BE2C (cell line): ENCODE measurements around the gene CNTNAP1.

ENCODE experiments used
- DNase-seq: peaks from one replicate; pipeline ENCODE4 v3.0.0-alpha.2; 2020
- H3K27me3 ChIP-seq: fragments of 250-450 bp; sonication (Bioruptor Pico); 2 replicates; pipeline ENCODE4 v1.5.1; 2020; ENCODE audit warnings: mild to moderate bottlenecking
- H3K36me3 ChIP-seq: fragments of 250-450 bp; sonication (Bioruptor Pico); 2 replicates; pipeline ENCODE4 v1.5.1; 2020; ENCODE audit warnings: mild to moderate bottlenecking
- H3K4me1 ChIP-seq: fragments of 250-450 bp; sonication (Bioruptor Pico); 2 replicates; pipeline ENCODE4 v1.5.1; 2020
- H3K4me3 ChIP-seq: 2 replicates; pipeline ENCODE4 v1.5.1; 2011; ENCODE audit warnings: low read depth, low read length
- H3K9me3 ChIP-seq: fragments of 250-450 bp; sonication (Bioruptor Pico); 2 replicates; pipeline ENCODE4 v1.5.1; 2020
- CTCF ChIP-seq: IDR thresholded peaks from 2 replicates; pipeline ENCODE4 v1.5.1; 2012; ENCODE audit warnings: mild to moderate bottlenecking, low read depth, low read length

CNTNAP1 gene

GRCh38 chr17:42743595-42744282, 61.4 kb downstream of the CNTNAP1 start:
- H3K4me3 ChIP-seq, result peak overlapping the region; percentile 77
- TF ChIP-seq CTCF, result peak; percentile 18; the same call in 1 of the 2 replicates
- peaks cover 4% of the 10 kb centered on the region for H3K9me3 ChIP-seq
- no peaks in the 10 kb centered on the region for H3K27me3 ChIP-seq
- no peak for DNase-seq
- no peaks in the 10 kb centered on the region for H3K36me3 ChIP-seq
- H3K4me1 ChIP-seq, result no peaks in the 10 kb centered on the region

DNA sequence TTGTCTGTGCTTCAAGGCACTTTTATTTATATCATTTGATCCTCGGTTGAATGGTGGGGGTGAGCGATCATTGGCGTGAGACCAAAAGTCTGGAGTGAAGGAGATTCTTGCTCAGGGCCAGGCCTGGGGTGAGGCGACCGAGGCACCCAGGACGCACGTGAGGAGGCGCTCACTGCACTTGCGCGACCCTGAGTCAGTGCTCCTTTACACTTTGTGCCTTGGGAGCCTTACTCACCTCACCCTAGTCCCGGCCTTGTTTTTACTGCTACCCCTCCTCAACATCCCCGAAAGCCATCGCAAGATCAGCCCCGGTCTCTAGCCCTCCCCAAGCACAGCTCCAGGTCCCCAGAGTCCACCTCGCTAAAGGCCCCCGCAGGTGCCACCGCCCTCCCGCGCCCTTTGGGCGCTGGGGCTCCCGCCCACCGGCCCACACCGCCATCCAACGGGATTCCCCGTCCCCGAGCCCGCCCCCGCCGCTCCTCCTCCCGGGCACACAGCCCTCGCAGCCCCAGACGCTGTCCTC, 62.0 kb downstream of the CNTNAP1 start:
- Histone ChIP-seq H3K36me3 (no peaks in the 10 kb centered on the region), H3K4me1 (no peaks in the 10 kb centered on the region), H3K27me3 (no peaks in the 10 kb centered on the region), H3K9me3 (peaks cover 4% of the 10 kb centered on the region), H3K4me3 (peak overlapping the region; percentile 77)
- DNase-seq, result peak; percentile 85
- no peak for TF ChIP-seq CTCF

DNA sequence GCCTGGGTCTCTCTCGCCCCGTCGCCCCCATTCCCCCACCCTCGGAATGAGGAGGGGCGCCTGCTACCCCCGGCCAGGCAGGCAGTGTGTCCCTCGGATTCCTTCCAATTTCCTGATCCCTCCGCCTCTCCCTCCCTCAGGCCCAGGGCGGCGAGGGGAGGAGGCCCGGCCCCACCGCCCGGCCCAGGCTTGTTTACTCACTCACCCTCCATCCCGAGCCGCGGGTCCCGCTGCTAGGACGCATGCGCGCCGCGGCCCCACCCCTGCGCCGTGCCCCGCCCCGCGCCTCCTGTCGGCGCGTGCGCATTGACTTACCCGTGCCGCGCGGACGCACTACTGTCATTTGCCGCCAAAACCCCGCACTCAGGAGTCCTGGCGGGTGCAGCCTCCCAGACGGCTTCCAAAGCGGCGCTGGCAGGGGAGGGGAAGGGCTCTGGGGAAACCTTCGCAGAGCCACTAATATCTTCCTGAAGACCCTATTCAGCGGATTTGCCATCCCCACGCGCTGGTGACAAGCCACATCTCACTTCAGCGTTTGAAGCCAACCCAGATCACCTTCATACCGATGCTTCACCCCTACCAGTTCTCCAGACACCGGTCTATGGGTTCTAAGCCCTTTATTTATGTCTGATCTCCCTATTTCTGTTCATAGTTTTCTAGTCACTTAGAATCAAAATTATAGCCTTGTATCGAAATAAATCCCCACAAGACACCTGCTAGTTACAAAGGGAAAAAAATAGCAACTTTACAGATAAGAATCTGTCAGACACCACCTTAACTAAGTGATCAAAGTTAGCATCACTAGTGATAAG, 62.7 kb downstream of the CNTNAP1 start, which contains the start of gene EZH1:
Gene EZH1 (minus strand): TSS at position 235 of the 812 bp plus-strand sequence. CDS start 16,099 bp downstream, outside the sequence.
- TF ChIP-seq CTCF, result no peak
- Histone ChIP-seq H3K4me1 (no peaks in the 10 kb centered on the region), H3K36me3 (no peaks in the 10 kb centered on the region), H3K27me3 (no peaks in the 10 kb centered on the region), H3K4me3 (peak within 1 kb of the TSS; percentile 77), H3K9me3 (peaks cover 4% of the 10 kb centered on the region)
- peak; percentile 96 for DNase-seq

GRCh38 chr17:42748202-42748907, 66.0 kb downstream of the CNTNAP1 start:
- no peaks in the 10 kb centered on the region for H3K36me3 ChIP-seq
- DNase-seq, result no peak
- H3K4me3 ChIP-seq, result no peak overlapping the region
- no peaks in the 10 kb centered on the region for H3K27me3 ChIP-seq
- H3K9me3 ChIP-seq, result peaks cover 4% of the 10 kb centered on the region
- no peaks in the 10 kb centered on the region for H3K4me1 ChIP-seq
- no peak for TF ChIP-seq CTCF

DNA sequence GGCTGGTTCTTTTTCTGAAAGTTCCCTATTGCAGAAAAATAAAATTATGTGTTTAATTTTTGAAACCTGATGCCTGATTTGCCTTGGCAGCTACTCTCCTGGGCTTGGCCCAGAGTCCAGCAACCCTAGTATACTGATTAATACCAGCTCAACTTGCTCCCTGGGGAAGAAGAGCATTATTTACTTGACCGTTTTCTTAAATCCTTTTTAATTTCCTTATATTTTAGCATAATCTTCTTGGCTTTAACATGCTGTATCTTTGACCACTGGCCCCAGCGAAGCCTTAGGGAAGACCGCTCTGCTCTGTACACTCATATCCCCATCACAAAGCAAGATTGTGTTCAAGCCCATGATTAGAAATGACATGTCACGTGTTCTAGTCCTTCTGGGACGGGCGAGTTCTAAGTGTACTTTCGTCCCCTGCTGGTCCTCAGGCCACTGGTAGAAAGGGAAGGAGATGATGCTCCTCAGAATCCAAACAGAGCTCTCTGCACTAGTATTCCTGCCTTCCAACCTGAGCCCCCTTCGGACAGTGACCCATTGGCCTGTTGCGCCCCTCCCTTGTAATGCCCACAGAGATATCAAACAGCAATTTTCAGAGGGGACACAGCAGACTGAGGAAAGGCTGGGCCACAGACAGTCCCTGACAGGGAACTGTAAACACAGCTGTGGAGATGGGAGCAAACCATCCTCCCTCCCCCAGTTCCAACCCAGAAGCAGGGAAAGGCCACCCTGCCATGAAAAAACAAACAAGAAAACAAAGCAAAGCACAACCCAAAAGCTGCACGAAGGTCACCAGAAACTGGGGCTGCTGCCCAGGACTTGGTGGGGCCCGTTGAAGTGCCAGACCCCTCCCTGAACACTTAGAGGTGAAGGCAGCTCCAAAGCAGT, 66.8 kb downstream of the CNTNAP1 start:
- H3K36me3 ChIP-seq, result no peaks in the 10 kb centered on the region
- H3K9me3 ChIP-seq, result peaks cover 4% of the 10 kb centered on the region
- H3K27me3 ChIP-seq, result no peaks in the 10 kb centered on the region
- DNase-seq, result no peak
- no peak for TF ChIP-seq CTCF
- H3K4me3 ChIP-seq, result no peak overlapping the region
- H3K4me1 ChIP-seq, result no peaks in the 10 kb centered on the region
